Activated CD8-positive, alpha-beta memory T cell treated with anti-CD3 and anti-CD28 coated beads, Interleukin-2, amount 50 U/mL, for 48 hours (primary cell): ENCODE measurements around the gene FTSJ3.
"Not testable (repeated sequence)": the region's sequence is repeated elsewhere in the genome, so short reads cannot be mapped to it uniquely, and the experiment has no call there.

Source experiments
- DNase-seq: peaks from one replicate; pipeline ENCODE4 v3.0.0-alpha.2; 2020

The FTSJ3 gene

GRCh38 chr17:63827002-63827800, at the start of gene FTSJ3, which contains the start of gene PSMC5:
Gene FTSJ3, minus strand, starts transcription at chr17:63827663. Its CDS starts 761 bp downstream, at chr17:63826902.
Gene PSMC5, plus strand, starts transcription at chr17:63827431. Its CDS starts 60 bp downstream, at chr17:63827491.
- DNase-seq: peak; percentile 94

GRCh38 chr17:63874693-63875092, 47.2 kb upstream of the FTSJ3 start:
- DNase-seq: not testable (repeated sequence)

- DNase-seq: not testable (repeated sequence)
Observed at GRCh38 chr17:63874061-63874626, 46.7 kb upstream of the FTSJ3 start.

- DNase-seq: not testable (repeated sequence)
Observed at GRCh38 chr17:63873577-63873976, 46.1 kb upstream of the FTSJ3 start, which contains the start of gene CSH2. Gene CSH2, minus strand, starts transcription at chr17:63873677. Its CDS starts 63 bp downstream, at chr17:63873614.

GRCh38 chr17:63871646-63872365, 44.3 kb upstream of the FTSJ3 start:
- DNase-seq: not testable (repeated sequence)

- DNase-seq: not testable (repeated sequence)
Observed at GRCh38 chr17:63870292-63870665, 42.8 kb upstream of the FTSJ3 start.

GRCh38 chr17:63869491-63870291, 42.2 kb upstream of the FTSJ3 start:
- DNase-seq: not testable (repeated sequence)

GRCh38 chr17:63866625-63867024, 39.2 kb upstream of the FTSJ3 start:
- not testable (repeated sequence) for DNase-seq

GRCh38 chr17:63859257-63859656, 31.8 kb upstream of the FTSJ3 start:
- DNase-seq: no peak

- DNase-seq: not testable (repeated sequence)
Observed at GRCh38 chr17:63856425-63856824, 29.0 kb upstream of the FTSJ3 start.

GRCh38 chr17:63855185-63855584, 27.7 kb upstream of the FTSJ3 start:
- no peak for DNase-seq

- no peak for DNase-seq
Observed at GRCh38 chr17:63854709-63855108, 27.2 kb upstream of the FTSJ3 start.

- DNase-seq: no peak
Observed at GRCh38 chr17:63853260-63853659, 25.8 kb upstream of the FTSJ3 start.

GRCh38 chr17:63850401-63850800, 22.9 kb upstream of the FTSJ3 start:
- DNase-seq: no peak

- peak; percentile 99 for DNase-seq
Observed at GRCh38 chr17:63848834-63849689, 21.6 kb upstream of the FTSJ3 start.

- no peak for DNase-seq
Observed at GRCh38 chr17:63847525-63848249, 20.2 kb upstream of the FTSJ3 start.

- DNase-seq: no peak
Observed at GRCh38 chr17:63845509-63845908, 18.0 kb upstream of the FTSJ3 start.

GRCh38 chr17:63843910-63844677, 16.6 kb upstream of the FTSJ3 start:
- no peak for DNase-seq

GRCh38 chr17:63843387-63843888, 16.0 kb upstream of the FTSJ3 start:
- DNase-seq: peak; percentile 60
